ENCODE data around the gene THRSP.

THRSP gene

DNA sequence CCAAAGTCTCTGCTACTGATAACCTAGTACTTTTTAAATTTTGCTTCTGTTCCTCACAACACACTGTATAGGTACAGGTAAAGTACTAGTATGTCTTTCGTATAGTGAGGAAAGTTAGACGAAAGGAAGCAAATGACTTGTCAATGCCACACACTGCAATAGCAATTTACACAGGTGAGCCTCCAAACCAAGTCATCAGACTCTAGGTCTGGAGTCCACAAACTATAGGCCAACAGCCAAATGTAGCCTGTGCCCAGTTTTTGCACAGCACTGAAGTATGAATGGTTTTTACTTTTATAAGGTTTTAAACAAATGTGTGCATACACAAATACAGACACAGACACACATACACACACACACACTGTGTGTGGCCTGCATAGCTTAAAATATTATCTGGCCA, 47.6 kb downstream of the THRSP start:
- Histone ChIP-seq H3K27me3 (ENCODE audit: control insufficient read depth, insufficient read depth, low read length, poor library complexity, severe bottlenecking) (no peaks in the 10 kb centered on the region), H3K4me3 (ENCODE audit: insufficient read depth, low read depth, low read length) (no peak overlapping the region), H3K36me3 (ENCODE audit: control insufficient read depth, insufficient read depth, low read length) (peaks cover 23% of the 10 kb centered on the region), H3K9me3 (ENCODE audit: control insufficient read depth, low read length) (no peaks in the 10 kb centered on the region), H3K27ac (ENCODE audit: insufficient read depth, low read depth, low read length, poor library complexity, severe bottlenecking) (no peak overlapping the region), H3K4me1 (ENCODE audit: control insufficient read depth, insufficient read depth, low read length) (no peaks in the 10 kb centered on the region)
- 100% methylated on average over 1 to 2 of the region's 2 CpGs for WGBS, 2 experiments

DNA sequence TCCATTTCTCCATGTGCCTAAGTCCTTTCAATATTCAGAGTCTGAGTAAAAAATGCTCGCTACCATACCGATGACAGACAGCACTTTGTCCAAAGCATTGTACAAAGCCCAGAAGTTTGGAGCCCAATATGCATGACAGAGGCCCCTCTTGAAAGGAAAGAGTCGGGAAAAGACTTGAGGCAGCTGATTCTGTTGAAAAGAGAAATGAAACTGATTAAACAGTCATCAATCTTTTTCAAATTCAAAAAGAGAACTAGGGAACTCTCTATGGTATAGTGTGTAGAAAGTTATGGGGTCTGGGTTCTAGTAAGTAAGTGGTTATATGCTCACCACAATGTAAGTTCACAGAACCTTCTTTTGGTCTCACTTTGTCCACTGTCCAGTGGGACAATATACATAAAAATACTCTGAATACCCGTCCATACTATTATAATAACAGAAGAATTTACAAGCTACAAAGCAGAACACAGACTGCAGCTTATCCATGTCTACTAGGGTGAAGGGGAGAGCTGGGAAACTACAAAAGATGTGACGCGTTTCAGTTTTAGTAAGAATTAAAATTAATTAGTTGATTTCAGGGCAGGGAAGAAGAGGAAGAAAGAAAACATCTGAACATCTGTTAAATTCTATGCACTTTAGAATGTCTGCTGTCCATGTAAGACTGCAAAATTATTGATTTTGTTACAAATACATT, 49.1 kb downstream of the THRSP start:
- H3K4me3 ChIP-seq (ENCODE audit: insufficient read depth, low read depth, low read length): no peak overlapping the region
- H3K9me3 ChIP-seq (ENCODE audit: control insufficient read depth, low read length): no peaks in the 10 kb centered on the region
- WGBS, 2 experiments: 96 to 98% methylated on average over 6 of the region's 6 CpGs
- H3K27me3 ChIP-seq (ENCODE audit: control insufficient read depth, insufficient read depth, low read length, poor library complexity, severe bottlenecking): no peaks in the 10 kb centered on the region
- H3K4me1 ChIP-seq (ENCODE audit: control insufficient read depth, insufficient read depth, low read length): no peaks in the 10 kb centered on the region
- H3K36me3 ChIP-seq (ENCODE audit: control insufficient read depth, insufficient read depth, low read length): peaks cover 23% of the 10 kb centered on the region
- no peak overlapping the region for H3K27ac ChIP-seq (ENCODE audit: insufficient read depth, low read depth, low read length, poor library complexity, severe bottlenecking)
